ENCODE measurements around the gene AJUBA.

GRCh38 chr14:22926316-22926715 is 56.0 kb downstream of the AJUBA start:
- no peak for TF ChIP-seq CTCF (IDR thresholded peaks at IDR 0.05)
- no peak for TF ChIP-seq EZH2 (IDR thresholded peaks at IDR 0.05; ENCODE audit: borderline replicate concordance, insufficient read depth, low read depth, low read length, poor library complexity, severe bottlenecking)

Measured in B cell (primary cell).